Amniotic epithelial cell (primary cell): ENCODE measurements around the gene MMS19.
"Not testable (repeated sequence)": the region's sequence is repeated elsewhere in the genome, so short reads cannot be mapped to it uniquely, and the experiment has no call there.

ENCODE experiments used
- DNase-seq: peaks from one replicate; pipeline ENCODE4 v3.0.0-alpha.2; 2010; ENCODE audit warnings: low read depth

The MMS19 gene

DNA sequence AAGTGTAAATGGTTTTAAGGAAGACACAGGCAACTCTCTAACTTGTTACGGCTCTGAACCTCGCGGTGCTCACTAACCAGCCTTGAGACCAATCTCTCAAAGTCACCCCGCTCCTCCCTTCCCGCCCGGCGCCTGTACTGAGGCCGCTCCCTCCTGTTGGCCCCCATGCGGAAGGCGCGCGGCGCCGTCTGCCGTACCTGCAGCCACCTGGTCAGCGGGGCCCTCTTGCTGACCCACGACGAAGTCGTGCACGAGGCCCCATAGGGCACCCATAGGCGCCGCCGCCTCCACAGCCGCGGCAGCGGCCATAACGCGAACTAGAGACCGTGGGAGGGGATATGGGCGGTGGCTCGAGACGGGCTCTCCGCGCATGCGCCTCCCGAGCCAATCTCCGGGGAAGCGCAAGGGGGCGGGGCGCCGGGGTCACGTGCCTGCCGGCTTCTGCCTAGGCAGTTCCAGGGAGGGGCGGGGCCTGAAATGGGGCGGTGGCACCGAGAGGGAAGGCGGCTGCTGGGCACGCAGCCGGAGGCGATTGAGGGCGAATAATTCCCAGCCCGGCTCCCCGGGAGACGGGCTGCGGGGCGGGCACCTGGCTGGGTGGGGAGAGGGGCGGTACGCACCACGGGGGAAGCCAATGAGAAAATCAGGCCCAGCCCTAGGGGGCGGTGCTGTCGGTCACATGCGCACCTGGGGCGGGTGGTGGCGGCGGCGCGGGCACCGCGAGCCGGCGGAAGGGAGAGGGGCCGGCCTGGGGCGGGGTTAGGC is at the start of gene MMS19:
Gene MMS19, minus strand, starts transcription at position 347 of the 765 bp plus-strand sequence. Its CDS starts 38 bp downstream, at position 309.
- peak; percentile 95 for DNase-seq

DNA sequence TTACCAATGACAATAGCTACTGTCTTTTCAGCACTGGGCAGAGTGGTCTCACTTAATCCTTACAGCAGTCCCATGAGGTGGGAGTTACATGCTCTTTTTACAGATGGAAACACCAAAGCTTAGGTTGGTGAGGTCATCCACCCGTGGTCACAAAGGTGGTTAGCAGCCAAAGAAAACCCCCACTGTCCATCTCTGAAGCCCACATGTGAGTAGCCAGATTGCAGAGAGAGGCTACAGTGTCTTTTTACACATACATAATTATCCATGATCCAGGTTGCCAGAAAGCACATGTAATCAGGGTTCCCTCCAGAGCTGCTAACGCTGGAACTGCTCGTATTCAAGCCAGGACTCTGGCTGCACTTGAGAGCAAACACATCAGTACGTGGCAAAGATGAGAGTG is 49.7 kb upstream of the MMS19 start:
- peak; percentile 53 for DNase-seq

DNA sequence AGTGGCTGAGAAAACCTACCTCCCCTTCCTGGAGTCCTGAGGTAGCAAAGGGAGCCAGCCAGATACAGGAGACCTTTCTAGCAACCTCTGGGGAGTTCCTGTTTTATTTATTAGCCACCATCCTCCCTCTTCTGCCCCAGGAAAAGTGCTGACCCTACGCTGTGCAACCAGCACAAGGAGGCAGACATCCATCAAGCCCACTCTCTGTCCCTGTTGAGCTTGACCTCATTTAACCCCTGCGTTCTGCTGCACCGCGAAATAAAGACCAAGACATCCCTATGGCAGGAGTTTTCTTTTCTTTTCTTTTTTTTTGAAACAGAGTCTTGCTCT is 49.0 kb upstream of the MMS19 start:
- no peak for DNase-seq

GRCh38 chr10:97546456-97547270 is 48.4 kb upstream of the MMS19 start:
- no peak for DNase-seq

- DNase-seq: peak; percentile 97
These were observed 44.9 kb upstream of the MMS19 start for GRCh38 chr10:97543025-97543546.

DNA sequence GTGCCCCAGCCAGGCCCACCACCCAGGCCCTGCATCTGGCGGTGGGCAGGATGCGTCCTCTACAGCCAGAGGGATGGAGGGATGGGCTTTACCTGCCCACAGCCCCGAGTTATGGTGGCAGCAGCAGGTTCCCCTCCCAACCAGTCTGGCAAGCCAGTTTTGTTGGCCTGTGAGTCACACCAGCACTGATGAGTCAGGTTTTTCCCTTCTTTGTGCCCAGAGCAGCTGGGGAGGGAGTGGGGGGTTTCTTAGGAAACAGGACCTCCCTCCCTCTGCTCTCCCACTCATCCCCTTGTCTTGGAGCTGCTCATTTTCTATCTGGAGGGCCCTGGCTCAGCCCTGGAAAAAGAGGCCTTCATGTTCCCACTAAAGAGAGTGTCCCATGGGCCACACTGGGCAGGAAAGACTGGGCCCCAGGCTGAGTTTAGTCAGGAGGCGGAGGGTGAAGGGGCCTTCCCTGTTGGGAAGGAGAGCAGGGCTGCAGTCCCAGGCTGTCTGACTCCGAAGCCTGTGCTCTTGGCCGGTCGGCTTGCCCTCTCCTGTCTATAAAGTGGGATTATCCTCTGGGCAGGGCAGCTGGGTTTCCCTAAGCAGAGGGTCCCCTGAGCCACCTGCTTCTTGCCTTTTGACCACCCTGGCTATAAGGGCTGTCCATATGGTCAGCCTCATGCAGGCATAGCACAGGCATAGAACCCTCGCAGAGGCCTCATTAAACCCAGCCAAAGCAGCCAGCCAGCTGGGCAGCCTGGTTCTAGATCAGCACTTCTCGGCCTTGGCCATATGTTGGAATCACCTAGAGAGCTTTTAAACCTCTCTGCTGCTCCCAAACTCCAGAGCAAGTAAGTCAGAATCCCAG is 44.2 kb upstream of the MMS19 start:
- DNase-seq: peak; percentile 98

DNA sequence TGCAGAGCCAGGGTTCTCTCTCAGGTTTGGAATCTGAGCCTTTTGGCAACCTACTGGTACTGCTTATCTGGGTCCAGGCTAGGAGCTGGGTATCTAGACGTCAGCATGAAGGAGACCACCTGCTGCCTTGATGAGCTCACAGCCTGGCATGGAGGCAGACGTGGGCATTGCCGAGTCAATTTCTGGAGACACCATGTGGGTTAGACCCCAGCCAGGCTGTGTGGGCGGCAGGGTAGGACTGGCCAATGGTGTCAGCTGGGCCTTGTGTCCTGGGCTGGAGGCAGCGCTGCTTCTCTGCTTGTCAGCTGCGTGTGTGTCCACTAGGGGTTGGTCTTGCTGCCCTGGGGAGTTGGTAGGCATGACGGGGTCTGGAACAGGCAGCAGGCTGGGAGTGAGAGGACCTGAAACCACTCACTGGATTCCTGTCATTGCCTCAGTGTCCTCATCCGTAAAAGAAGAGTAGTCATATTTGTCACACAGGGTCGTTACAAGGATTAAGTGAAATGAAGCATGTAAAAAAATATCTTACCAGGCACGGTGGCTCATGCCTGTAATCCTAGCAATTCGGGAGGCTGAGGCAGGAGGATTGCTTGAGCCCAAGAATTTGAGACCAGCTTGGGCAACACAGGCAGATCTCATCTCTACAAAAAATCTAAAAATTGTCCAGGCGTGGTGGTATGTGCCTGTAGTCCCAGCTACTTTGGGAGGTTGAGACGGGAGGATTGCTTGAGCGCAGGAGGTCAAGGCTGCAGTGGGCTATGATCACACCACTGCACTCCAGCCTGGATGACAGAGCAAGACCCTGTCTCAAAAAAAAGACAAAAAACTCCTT is 42.7 kb upstream of the MMS19 start:
- DNase-seq: no peak

GRCh38 chr10:97539523-97540200 is 41.4 kb upstream of the MMS19 start:
- peak; percentile 91 for DNase-seq

- no peak for DNase-seq
These were observed 40.6 kb upstream of the MMS19 start for GRCh38 chr10:97538839-97539238.

GRCh38 chr10:97538411-97538810 is 40.2 kb upstream of the MMS19 start:
- peak; percentile 95 for DNase-seq

DNA sequence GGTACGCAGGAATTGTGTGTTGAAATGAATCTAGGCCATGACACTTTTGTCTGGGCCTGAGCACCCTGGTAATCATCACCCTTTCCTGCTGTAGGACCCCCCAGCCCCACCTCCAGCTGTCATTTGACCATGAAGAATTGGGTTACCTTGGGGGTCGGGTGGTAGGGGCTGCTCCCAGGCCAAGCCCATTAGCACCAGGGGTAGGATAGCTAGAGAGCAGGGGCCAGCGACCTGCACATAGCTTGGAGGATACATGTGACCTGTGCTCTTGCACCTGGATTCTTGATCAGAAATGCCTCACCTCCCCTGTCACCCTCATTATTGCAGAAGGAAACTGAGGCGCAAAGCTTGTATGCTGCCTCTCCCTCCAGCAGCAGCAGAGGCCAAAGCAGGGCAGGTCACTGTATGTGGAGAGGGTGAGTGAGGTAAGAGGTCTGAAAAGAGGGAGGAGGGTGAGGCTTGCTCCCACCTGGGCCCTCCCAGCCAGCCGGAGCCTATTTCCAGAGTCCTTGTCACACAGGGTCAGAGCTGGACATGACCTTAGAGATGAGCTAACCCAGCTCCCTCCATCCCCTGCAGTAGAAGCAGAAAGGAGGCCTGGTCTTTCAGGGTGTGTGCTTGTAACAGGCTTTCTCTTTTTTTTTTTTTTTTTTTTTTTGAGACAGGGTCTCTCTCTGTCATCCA is 39.1 kb upstream of the MMS19 start:
- no peak for DNase-seq

DNA sequence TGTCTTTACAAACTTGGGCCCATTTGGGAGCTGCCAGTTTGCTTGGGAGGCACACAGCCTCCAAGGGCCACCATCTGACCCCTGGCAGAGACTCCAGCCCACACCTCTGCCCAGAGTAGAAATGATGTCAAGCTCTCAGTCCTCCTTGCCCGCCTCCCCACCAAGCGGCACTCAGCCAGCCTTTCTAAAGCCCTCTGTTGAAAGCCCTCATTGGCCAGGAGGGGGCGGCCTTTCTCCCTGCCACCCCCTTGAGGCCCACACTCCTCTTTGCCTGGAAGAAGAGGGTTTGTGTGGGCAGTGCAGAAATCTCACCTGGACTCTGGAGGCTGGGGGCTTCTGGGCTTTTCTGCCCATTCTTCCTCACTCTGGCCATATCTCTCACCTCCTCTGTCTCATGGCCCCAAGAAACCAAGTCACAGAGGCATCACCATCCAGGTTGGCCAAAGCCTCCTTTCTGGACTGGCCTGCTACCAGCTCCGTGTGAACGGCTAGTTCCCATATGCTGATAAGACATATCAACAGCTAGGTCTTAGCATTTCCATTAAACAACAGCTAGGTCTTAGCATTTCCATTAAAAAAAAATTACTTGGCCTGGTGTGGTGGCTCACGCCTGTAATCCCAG is 36.6 kb upstream of the MMS19 start:
- DNase-seq: peak; percentile 46

- DNase-seq: no peak
These were observed 35.7 kb upstream of the MMS19 start for GRCh38 chr10:97533888-97534287.

GRCh38 chr10:97532935-97533671 is 34.9 kb upstream of the MMS19 start:
- peak; percentile 63 for DNase-seq

GRCh38 chr10:97531401-97531986 is 33.3 kb upstream of the MMS19 start:
- peak; percentile 61 for DNase-seq

- no peak for DNase-seq
These were observed 31.7 kb upstream of the MMS19 start for GRCh38 chr10:97529685-97530465.

- not testable (repeated sequence) for DNase-seq
These were observed 30.7 kb upstream of the MMS19 start for GRCh38 chr10:97528876-97529275.

- no peak for DNase-seq
These were observed 27.5 kb upstream of the MMS19 start for GRCh38 chr10:97525683-97526110.
